Keratinocyte (primary cell): ENCODE results near the gene PRKCD. TPM values are rescaled to one million over a fixed set of nuclear protein-coding genes. Genes with fewer than 3 reads are reported as not detected.

Experiments
- DNase-seq: peaks from one replicate; pipeline ENCODE4 v3.0.0-alpha.2; 2011; ENCODE audit warnings: low read depth, missing footprints, low spot score
- FAIRE-seq: peaks from 2 replicates; lab custom pipeline; 2011; peaks lifted over from hg19 to GRCh38; lab: Jason Lieb, UNC
- H2AFZ ChIP-seq: 2 replicates; pipeline ENCODE4 v1.6.0; 2012; ENCODE audit warnings: low read length, control low read depth, inconsistent platforms; ENCODE audit not compliant: control insufficient read depth
- H3K27ac ChIP-seq: 2 replicates; pipeline ENCODE4 v1.5.1; 2011; ENCODE audit warnings: low read length; ENCODE audit not compliant: control insufficient read depth, insufficient read depth
- H3K27me3 ChIP-seq: 3 replicates; pipeline ENCODE4 v1.6.0; 2011; ENCODE audit warnings: low read length; ENCODE audit not compliant: control insufficient read depth, insufficient read depth; ENCODE audit errors: extremely low read depth
- H3K36me3 ChIP-seq, 2 experiments: 2 replicates in 1 of 2; 3 replicates in 1 of 2; pipeline ENCODE4 v1.5.1; 2011; ENCODE audit warnings: low read length in 2 of 2, mild to moderate bottlenecking in 1 of 2; ENCODE audit not compliant: control insufficient read depth in 2 of 2, insufficient read depth in 2 of 2; ENCODE audit errors: extremely low read depth in 1 of 2
- H3K4me1 ChIP-seq: 3 replicates; pipeline ENCODE4 v1.5.1; 2011; ENCODE audit warnings: low read length; ENCODE audit not compliant: control insufficient read depth, insufficient read depth; ENCODE audit errors: extremely low read depth
- H3K4me2 ChIP-seq: 3 replicates; pipeline ENCODE4 v1.6.0; 2011; ENCODE audit warnings: low read depth, low read length; ENCODE audit not compliant: control insufficient read depth, insufficient read depth; ENCODE audit errors: extremely low read depth
- H3K4me3 ChIP-seq, 3 experiments: fragments of 200-600 bp in 1 of 3; sonication (generic) in 1 of 3; 2 replicates in 2 of 3; 3 replicates in 1 of 3; pipeline ENCODE4 v1.5.1; 2011 to 2016; ENCODE audit warnings: low read length in 3 of 3, mild to moderate bottlenecking in 3 of 3, control low read depth in 2 of 3, inconsistent platforms in 1 of 3, low read depth in 1 of 3, mixed read lengths in 1 of 3, mixed run types in 1 of 3, moderate library complexity in 1 of 3; ENCODE audit not compliant: control insufficient read depth in 2 of 3, insufficient read depth in 2 of 3; ENCODE audit errors: extremely low read depth in 1 of 3
- H3K79me2 ChIP-seq: 2 replicates; pipeline ENCODE4 v1.6.0; 2012; ENCODE audit warnings: low read length; ENCODE audit not compliant: control insufficient read depth, insufficient read depth
- H3K9ac ChIP-seq: 3 replicates; pipeline ENCODE4 v1.6.0; 2011; ENCODE audit warnings: low read length; ENCODE audit not compliant: control insufficient read depth, insufficient read depth; ENCODE audit errors: extremely low read depth
- H3K9me1 ChIP-seq: 3 replicates; pipeline ENCODE4 v1.6.0; 2011; ENCODE audit warnings: low read length; ENCODE audit not compliant: control insufficient read depth, insufficient read depth; ENCODE audit errors: extremely low read depth
- H3K9me3 ChIP-seq: 2 replicates; pipeline ENCODE4 v1.5.1; 2012; ENCODE audit warnings: low read depth, low read length; ENCODE audit not compliant: control insufficient read depth
- H4K20me1 ChIP-seq: 3 replicates; pipeline ENCODE4 v1.6.0; 2011; ENCODE audit warnings: low read length; ENCODE audit not compliant: control insufficient read depth, insufficient read depth; ENCODE audit errors: extremely low read depth
- EZH2 ChIP-seq: IDR thresholded peaks from one replicate; pipeline ENCODE4 v1.6.1; 2012; ENCODE audit warnings: inconsistent platforms, mild to moderate bottlenecking, low read length, moderate library complexity
- dilution Hi-C: fragments of 300-500 bp; cut with MboI; formaldehyde crosslinking; loops from one replicate; pipeline ENCODE4 v1.7.0; 2020; ENCODE audit warnings: low sequenced_read_pairs; ENCODE audit not compliant: extremely low pct_ligation_motif_present
- polyA plus RNA-seq, 5 experiments: library from polyadenylated mRNA; depleted of rRNA in 3 of 5; stranded (reverse) in 3 of 5; stranded (forward) in 1 of 5; unstranded in 1 of 5; fragments of >200 nt; gene quantifications; 1 replicate in 1 of 5; 2 replicates in 3 of 5; 3 replicates in 1 of 5; pipeline versions ENCODE4 v1.2.1 to v1.2.3, GENCODE V29; 2011 to 2012; ENCODE audit warnings: missing spikeins in 2 of 5, low read depth in 1 of 5, low replicate concordance in 1 of 5
- TF ChIP-seq, protein P1 (sequence below), 3 experiments: IDR thresholded peaks in 1 of 3; conservative IDR thresholded peaks in 1 of 3; optimal IDR thresholded peaks in 1 of 3; 2 replicates in 2 of 3; 3 replicates in 1 of 3; pipeline versions ENCODE3 to v1.5.1; 2011; ENCODE audit warnings: low read length in 3 of 3, mild to moderate bottlenecking in 3 of 3, moderate library complexity in 2 of 3, control low read depth in 1 of 3, inconsistent platforms in 1 of 3; ENCODE audit not compliant: insufficient read depth in 2 of 3; ENCODE audit errors: extremely low read depth in 1 of 3

Gene PRKCD
- polyA plus RNA-seq, 1 donor (not counting 4 experiments of a cell fraction or from before 2014, with no cell fraction given) = 25.1 TPM

- H3K4me1 ChIP-seq = no peaks in the 10 kb centered on the region
- no peak for DNase-seq
- no peak overlapping the region for H3K4me3 ChIP-seq
- FAIRE-seq = no peak
- TF ChIP-seq, protein P1, sequence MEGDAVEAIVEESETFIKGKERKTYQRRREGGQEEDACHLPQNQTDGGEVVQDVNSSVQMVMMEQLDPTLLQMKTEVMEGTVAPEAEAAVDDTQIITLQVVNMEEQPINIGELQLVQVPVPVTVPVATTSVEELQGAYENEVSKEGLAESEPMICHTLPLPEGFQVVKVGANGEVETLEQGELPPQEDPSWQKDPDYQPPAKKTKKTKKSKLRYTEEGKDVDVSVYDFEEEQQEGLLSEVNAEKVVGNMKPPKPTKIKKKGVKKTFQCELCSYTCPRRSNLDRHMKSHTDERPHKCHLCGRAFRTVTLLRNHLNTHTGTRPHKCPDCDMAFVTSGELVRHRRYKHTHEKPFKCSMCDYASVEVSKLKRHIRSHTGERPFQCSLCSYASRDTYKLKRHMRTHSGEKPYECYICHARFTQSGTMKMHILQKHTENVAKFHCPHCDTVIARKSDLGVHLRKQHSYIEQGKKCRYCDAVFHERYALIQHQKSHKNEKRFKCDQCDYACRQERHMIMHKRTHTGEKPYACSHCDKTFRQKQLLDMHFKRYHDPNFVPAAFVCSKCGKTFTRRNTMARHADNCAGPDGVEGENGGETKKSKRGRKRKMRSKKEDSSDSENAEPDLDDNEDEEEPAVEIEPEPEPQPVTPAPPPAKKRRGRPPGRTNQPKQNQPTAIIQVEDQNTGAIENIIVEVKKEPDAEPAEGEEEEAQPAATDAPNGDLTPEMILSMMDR (optimal IDR thresholded peaks at IDR 0.05 in 1 of 3, IDR thresholded peaks at IDR 0.05 in 1 of 3, conservative IDR thresholded peaks at IDR 0.05 in 1 of 3; ENCODE audit: extremely low read depth in 1 of 3, insufficient read depth in 2 of 3, low read length in 3 of 3) = no peak
- TF ChIP-seq EZH2 = no peak
- H3K9me1 ChIP-seq = no peaks in the 10 kb centered on the region
- no peak overlapping the region for H3K27ac ChIP-seq
- H3K9ac ChIP-seq = no peak overlapping the region
- dilution Hi-C loops = no loop called here
- H2AFZ ChIP-seq = no peak overlapping the region
- H4K20me1 ChIP-seq = peaks cover 3% of the 10 kb centered on the region
- H3K36me3 ChIP-seq = peaks cover 3 to 8% of the 10 kb centered on the region in 2 experiments
- no peaks in the 10 kb centered on the region for H3K9me3 ChIP-seq
- H3K4me2 ChIP-seq = no peak overlapping the region
- no peaks in the 10 kb centered on the region for H3K27me3 ChIP-seq
- peaks cover 13% of the 10 kb centered on the region for H3K79me2 ChIP-seq
Observed at GRCh38 chr3:53171827-53172505, 11.0 kb downstream of the PRKCD start.

DNA sequence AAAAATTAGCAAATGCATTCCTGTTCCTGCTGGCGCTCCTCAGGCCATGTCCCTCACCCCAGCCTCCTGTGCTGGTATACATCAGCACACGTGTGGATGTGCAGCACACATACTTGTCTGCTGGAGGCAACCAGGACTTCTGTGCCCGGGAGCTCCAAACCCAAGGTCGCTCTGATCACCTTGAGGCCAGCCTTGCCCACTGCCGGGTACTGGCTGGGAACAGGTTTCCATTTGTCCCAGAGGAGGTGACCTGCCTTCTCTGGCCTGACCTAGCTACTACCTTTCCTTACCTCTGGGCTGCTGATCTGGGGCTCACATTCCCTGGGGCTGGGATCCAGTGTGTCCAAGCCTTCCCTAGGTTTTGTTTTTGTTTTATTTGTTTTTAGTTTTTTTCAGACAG, 12.1 kb downstream of the PRKCD start:
- Histone ChIP-seq H3K27ac (no peak overlapping the region), H3K27me3 (no peaks in the 10 kb centered on the region), H3K9me1 (no peaks in the 10 kb centered on the region), H3K36me3 (peaks cover 3 to 8% of the 10 kb centered on the region in 2 experiments), H3K9me3 (no peaks in the 10 kb centered on the region), H3K4me2 (no peak overlapping the region), H3K79me2 (peaks cover 11% of the 10 kb centered on the region), H3K4me3 (no peak overlapping the region), H2AFZ (no peak overlapping the region), H4K20me1 (peaks cover 5% of the 10 kb centered on the region), H3K4me1 (no peaks in the 10 kb centered on the region), H3K9ac (no peak overlapping the region)
- DNase-seq (no peak), FAIRE-seq (no peak)
- TF ChIP-seq, protein P1 (optimal IDR thresholded peaks at IDR 0.05 in 1 of 3, IDR thresholded peaks at IDR 0.05 in 1 of 3, conservative IDR thresholded peaks at IDR 0.05 in 1 of 3; ENCODE audit: extremely low read depth in 1 of 3, insufficient read depth in 2 of 3, low read length in 3 of 3) = no peak
- TF ChIP-seq EZH2 = no peak
- dilution Hi-C loops = no loop called here
